Measurements from ENCODE around the gene OSGEP.
A peak's percentile ranks its signal among the peaks of the same experiment; 100 is the strongest.

OSGEP gene

GRCh38 chr14:20428802-20429201 is 25.8 kb downstream of the OSGEP start:
- no peak for DNase-seq

GRCh38 chr14:20428010-20428365 is 26.6 kb downstream of the OSGEP start:
- DNase-seq = no peak

DNA sequence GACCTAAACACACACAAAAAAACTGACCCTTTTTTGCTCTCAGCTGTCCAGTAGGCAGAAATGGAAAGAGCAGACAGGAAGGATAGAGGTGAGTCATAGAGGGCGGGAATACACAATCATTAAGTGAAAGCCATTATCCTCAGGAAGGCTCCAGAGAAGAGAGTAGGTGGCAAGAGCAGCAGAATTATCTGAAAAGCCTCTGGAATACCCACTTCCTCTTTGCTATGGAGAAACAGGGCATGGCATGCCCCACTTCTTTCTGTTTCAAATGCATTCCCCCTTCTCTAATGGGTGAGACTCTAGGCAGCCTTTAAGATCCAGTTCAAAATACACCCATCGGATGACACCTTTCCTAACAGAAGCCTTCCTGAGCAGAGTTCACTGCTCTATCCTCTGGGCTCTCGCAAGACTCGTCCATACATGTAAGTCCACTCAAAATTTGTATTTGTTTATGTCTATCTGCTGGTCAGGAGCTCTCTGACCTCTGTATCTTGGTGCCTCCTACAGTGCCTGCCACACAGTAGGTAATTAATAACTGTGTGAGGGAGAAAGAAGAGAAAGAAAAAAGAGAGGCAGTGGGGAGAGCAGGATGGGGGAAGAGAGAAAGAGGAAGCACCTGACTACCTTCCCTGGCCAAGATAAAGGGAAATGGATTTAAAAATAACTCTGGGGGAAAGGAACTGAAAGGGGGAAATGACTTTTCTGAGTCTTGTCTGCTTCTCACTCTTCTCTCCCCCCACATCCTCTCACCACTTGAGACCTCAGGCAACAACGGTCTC is 27.2 kb downstream of the OSGEP start:
- DNase-seq = peak; percentile 68

DNA sequence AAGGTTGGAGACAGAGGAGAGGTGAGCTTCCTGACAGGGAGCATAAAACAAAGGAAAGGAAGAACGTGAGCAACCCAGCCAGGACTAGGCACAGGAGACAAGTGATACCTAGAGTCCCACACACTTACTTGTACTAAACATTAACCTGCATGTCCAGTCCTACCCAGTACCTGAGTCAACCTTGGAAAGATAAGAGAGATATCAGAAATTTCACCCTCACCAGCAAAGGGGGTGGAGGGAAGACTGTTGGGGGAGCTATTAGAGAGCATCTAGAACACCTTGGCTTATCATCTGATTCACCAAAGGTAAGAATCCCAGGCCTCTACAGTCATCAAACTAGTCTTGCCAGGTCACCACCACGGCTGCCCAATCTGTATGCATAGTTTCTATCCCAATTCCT is 29.8 kb downstream of the OSGEP start:
- DNase-seq = no peak

DNA sequence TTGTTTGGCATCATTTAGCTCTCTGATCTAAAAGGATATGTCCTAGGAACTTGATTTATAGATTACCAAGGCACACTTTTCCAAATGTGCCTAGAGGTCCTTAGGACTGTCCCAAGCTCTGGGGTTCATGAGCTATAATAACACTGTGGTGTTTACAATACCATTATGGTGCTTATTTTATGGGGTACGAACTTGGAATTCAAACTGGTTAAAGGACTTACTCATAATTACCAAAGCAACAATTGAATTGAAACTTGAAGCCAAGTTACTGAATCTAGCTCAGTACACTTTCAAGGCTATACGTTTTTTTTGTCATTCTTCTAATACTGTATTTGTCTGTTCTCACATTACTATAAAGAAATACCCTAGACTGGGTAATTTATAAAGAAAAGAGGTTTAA is 31.7 kb downstream of the OSGEP start:
- no peak for DNase-seq

DNA sequence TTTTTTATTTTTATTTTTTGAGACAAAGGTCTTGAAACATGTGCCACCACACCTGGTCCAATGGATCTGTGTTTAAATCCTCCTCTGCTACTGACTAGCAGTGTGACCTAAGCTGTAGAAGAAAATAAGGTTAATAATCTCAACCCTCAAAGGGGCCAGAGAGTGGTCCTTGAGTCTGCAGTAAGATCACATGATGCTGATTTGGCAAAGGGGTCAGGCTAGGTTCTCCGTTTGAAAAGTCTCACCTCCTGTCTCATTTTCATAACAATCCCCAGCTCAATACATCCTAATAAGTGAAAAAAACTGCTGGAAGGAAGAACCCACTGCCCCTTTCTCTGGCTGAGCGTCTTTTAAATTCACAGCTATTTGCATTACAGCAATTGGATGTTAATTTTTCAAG is 33.3 kb downstream of the OSGEP start:
- no peak for DNase-seq

- DNase-seq = no peak
Observed at GRCh38 chr14:20419419-20419818, 35.2 kb downstream of the OSGEP start.

DNA sequence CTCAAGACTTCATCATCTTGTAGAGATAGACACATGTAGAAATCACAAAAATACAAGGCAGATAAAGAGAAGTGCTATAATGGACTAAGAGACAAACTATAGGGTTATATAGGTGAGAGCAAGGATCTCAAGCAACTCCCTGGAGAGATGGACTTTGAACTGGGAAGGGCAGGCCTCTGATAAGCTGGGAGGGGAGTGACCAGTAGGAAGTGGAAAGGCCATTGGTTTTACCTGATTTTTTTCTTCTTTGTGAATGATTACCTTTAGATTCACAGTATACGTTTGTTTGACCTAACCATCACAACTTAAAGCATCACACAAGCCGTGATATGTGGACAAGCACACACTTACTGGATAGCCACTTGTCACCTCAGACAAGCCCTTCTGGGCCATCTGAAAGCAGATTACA is 36.1 kb downstream of the OSGEP start:
- DNase-seq = no peak

DNA sequence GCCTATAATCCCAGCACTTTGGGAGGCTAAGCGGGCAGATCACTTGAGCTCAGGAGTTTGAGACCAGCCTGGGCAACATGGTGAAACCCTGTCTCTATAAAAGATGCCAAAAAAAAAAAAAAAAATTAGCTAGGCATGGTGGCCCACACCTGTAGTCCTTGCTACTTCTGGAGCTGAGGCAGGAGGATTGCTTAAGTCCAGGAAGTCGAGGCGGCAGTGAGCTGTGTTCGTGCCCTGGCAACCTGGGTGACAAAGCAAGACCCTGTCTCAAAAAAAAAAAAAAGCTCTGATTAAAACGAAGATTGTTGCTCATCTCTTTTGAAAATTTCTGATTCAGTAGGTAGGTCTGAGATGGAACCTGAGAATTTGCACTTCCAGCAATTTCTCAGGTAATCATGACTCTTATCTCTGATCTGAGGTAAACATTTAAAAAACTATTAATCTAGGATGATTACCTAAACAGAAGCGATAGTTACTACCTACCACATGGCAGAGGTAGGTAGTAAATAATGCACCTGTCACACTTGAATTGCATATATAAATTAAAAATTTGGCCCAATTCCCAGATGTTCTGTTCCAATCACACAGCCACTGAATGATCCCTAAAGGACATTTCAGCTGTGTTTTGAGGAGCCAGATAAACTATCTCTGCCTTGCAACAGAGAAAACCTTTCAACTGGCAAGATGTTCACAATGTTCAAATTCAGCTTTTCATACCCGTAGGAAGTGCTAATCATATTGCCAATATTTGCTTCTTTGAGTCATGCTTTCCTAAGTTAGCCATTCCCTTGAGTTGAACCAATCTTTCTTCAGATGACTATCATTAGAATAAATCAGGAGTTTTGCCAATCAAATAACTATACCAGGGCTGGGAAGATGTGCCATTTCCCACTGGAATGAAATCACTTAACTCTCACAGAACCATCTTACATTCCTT is 37.1 kb downstream of the OSGEP start:
- no peak for DNase-seq

GRCh38 chr14:20416223-20416622 is 38.4 kb downstream of the OSGEP start:
- DNase-seq = no peak

DNA sequence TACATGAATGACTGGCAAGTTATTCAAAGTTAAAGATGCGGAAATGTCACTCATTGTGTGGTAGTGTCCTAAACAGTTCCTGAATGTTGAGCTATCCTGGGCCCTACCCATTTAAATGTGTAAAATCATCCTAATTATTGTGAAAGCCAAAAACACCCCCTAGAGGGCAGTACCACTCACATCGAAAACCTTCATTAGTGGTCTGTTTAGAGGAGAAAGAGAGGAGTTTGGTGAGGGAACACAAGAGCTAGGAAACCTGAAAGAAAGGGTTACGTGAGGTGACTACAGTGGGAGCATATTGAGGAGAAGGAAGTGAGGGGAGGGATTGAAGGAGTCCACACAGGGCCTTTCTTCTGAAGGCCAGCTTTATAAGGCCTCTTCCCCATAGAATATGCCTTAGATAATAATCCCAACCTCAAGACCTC is 38.8 kb downstream of the OSGEP start:
- peak; percentile 64 for DNase-seq

GRCh38 chr14:20413744-20414082 is 40.9 kb downstream of the OSGEP start:
- DNase-seq = no peak

- peak; percentile 86 for DNase-seq
Observed at GRCh38 chr14:20412876-20413743, 41.5 kb downstream of the OSGEP start, which contains the start of gene TEP1. Gene TEP1, minus strand, starts transcription at chr14:20413501. Its CDS starts 5,062 bp downstream, at chr14:20408439.

- peak; percentile 13 for DNase-seq
Observed at GRCh38 chr14:20412411-20412810, 42.2 kb downstream of the OSGEP start.

DNA sequence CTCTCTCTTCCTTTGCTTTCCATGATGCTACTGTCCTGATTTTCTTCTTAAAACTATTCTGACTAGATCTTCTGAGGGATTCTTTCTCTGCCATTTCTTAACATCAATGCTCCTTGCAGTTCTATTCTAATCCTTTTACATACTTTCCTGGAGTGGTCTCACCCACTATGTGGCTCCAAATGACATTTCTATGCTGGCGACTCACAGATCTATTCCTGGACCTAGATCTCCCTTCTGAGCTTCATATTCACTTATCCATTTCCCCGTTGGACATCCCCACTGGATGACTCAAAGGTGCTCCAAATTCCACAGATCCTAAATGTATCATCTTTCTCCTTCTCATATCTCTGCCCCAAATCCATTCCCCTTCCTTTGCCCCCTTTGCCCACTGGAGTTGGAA is 45.4 kb downstream of the OSGEP start:
- peak; percentile 57 for DNase-seq

GRCh38 chr14:20403521-20403920 is 51.1 kb downstream of the OSGEP start:
- DNase-seq = no peak

GRCh38 chr14:20400965-20401593 is 53.5 kb downstream of the OSGEP start:
- DNase-seq = peak; percentile 14

GRCh38 chr14:20400589-20400964 is 54.0 kb downstream of the OSGEP start:
- no peak for DNase-seq

GRCh38 chr14:20397511-20397910 is 57.1 kb downstream of the OSGEP start:
- no peak for DNase-seq

Measured in EL (cell line).